SU-DHL-6 (cell line): Measurements from ENCODE around the gene RENBP.

Experiments
- H2AFZ ChIP-seq: fragments of 200-600 bp; sonication (generic); 2 replicates; pipeline ENCODE4 v1.6.1; 2014; ENCODE audit warnings: low read depth, mild to moderate bottlenecking, moderate library complexity, mixed read lengths, antibody characterized with exemption, low read length; ENCODE audit not compliant: severe bottlenecking
- H3F3A ChIP-seq: fragments of 200-600 bp; shearing (Covaris generic); 2 replicates; pipeline ENCODE4 v1.6.0; 2016; ENCODE audit warnings: antibody characterized with exemption, mild to moderate bottlenecking; ENCODE audit not compliant: insufficient read depth
- H3K27ac ChIP-seq: fragments of 200-600 bp; sonication (generic); 2 replicates; pipeline ENCODE4 v1.5.1; 2016; ENCODE audit warnings: low read depth, mild to moderate bottlenecking, low read length, moderate library complexity, mixed read lengths
- H3K27me3 ChIP-seq: fragments of 200-600 bp; sonication (generic), shearing (Covaris generic); 2 replicates; pipeline ENCODE4 v1.6.0; 2014; ENCODE audit warnings: mild to moderate bottlenecking, low read length
- H3K36me3 ChIP-seq: fragments of 200-600 bp; sonication (generic); 2 replicates; pipeline ENCODE4 v1.6.1; 2014; ENCODE audit warnings: mild to moderate bottlenecking, low read length, mixed read lengths
- H3K4me2 ChIP-seq: fragments of 300-600, 200-600 bp; shearing (Covaris generic), sonication (generic); 2 replicates; pipeline ENCODE4 v1.6.0; 2014; ENCODE audit warnings: low read length, low read depth, mild to moderate bottlenecking; ENCODE audit not compliant: poor library complexity, severe bottlenecking
- H3K4me3 ChIP-seq: fragments of 200-600 bp; sonication (generic); 2 replicates; pipeline ENCODE4 v1.5.1; 2014; ENCODE audit warnings: antibody characterized with exemption, low read length, mild to moderate bottlenecking, mixed read lengths; ENCODE audit not compliant: insufficient read depth, poor library complexity, severe bottlenecking
- H3K79me2 ChIP-seq: fragments of 200-600 bp; sonication (generic); 2 replicates; pipeline ENCODE4 v1.6.1; 2014; ENCODE audit warnings: mild to moderate bottlenecking, low read length, moderate library complexity; ENCODE audit not compliant: insufficient read depth
- H3K9ac ChIP-seq: fragments of 200-600 bp; sonication (generic); 2 replicates; pipeline ENCODE4 v1.7.0; 2014; ENCODE audit warnings: mild to moderate bottlenecking, low read length
- H3K9me2 ChIP-seq: fragments of 200-600 bp; sonication (generic); replicated peaks from 2 replicates; pipeline ENCODE4 v1.6.1; 2014; ENCODE audit warnings: low read length; ENCODE audit not compliant: insufficient read depth
- H3K9me3 ChIP-seq: fragments of 200-600 bp; sonication (generic); 2 replicates; pipeline ENCODE4 v1.6.1; 2014; ENCODE audit warnings: low read length, mixed read lengths; ENCODE audit not compliant: insufficient read depth
- H4K20me1 ChIP-seq: fragments of 200-600 bp; sonication (generic); 2 replicates; pipeline ENCODE4 v1.6.1; 2014; ENCODE audit warnings: low read depth, mild to moderate bottlenecking, antibody characterized with exemption, low read length, moderate library complexity, mixed read lengths
- CTCF ChIP-seq: fragments of 200-600 bp; sonication (generic); IDR thresholded peaks from one replicate; pipeline ENCODE4 v1.5.1; 2017; ENCODE audit warnings: antibody characterized with exemption, mild to moderate bottlenecking, low read length, moderate library complexity; ENCODE audit not compliant: insufficient read depth, poor library complexity, severe bottlenecking
- EZH2phosphoT487 ChIP-seq: fragments of 200-600 bp; sonication (generic), shearing (Covaris generic); conservative IDR thresholded peaks from 2 replicates; pipeline ENCODE4 v1.6.1; 2018; ENCODE audit warnings: mild to moderate bottlenecking, antibody characterized with exemption, low read length, moderate library complexity, mixed read lengths

The RENBP gene

GRCh38 chrX:153959649-153960048, 15.2 kb upstream of the RENBP start:
- Histone ChIP-seq H3K9ac (no peak overlapping the region), H3F3A (no peaks in the 10 kb centered on the region), H4K20me1 (peaks cover 3% of the 10 kb centered on the region; the same call in 1 of the 2 replicates), H3K27me3 (no peaks in the 10 kb centered on the region), H3K9me2 (no peaks in the 10 kb centered on the region), H3K79me2 (peaks cover 32% of the 10 kb centered on the region), H3K36me3 (no peaks in the 10 kb centered on the region), H2AFZ (no peak overlapping the region), H3K27ac (no peak overlapping the region), H3K4me2 (no peak overlapping the region), H3K9me3 (no peaks in the 10 kb centered on the region), H3K4me3 (no peak overlapping the region)
- TF ChIP-seq CTCF (no peak), EZH2phosphoT487 (no peak)

- no peaks in the 10 kb centered on the region for H3K36me3 ChIP-seq
- TF ChIP-seq EZH2phosphoT487 = no peak
- no peak for TF ChIP-seq CTCF
- H3K79me2 ChIP-seq = peaks cover 22% of the 10 kb centered on the region
Measured at GRCh38 chrX:153958605-153959004, 14.2 kb upstream of the RENBP start.

GRCh38 chrX:153957224-153957623, 12.8 kb upstream of the RENBP start:
- Histone ChIP-seq H3K9me3 (no peaks in the 10 kb centered on the region), H4K20me1 (no peaks in the 10 kb centered on the region), H3K4me3 (no peak overlapping the region), H2AFZ (no peak overlapping the region), H3K4me2 (no peak overlapping the region), H3K9me2 (no peaks in the 10 kb centered on the region), H3K9ac (no peak overlapping the region), H3K27ac (no peak overlapping the region), H3K36me3 (peaks cover 6% of the 10 kb centered on the region; the same call in 1 of the 2 replicates), H3F3A (no peaks in the 10 kb centered on the region), H3K27me3 (no peaks in the 10 kb centered on the region), H3K79me2 (0 out of 2 replicates have a peak, but pooled peaks cover 8% of the 10 kb centered on the region)
- no peak for TF ChIP-seq CTCF
- no peak for TF ChIP-seq EZH2phosphoT487

More at GRCh38 chrX:153958605-153959004, 14.2 kb upstream of the RENBP start:
- H3K27ac ChIP-seq = no peak overlapping the region
- no peaks in the 10 kb centered on the region for H3F3A ChIP-seq
- no peaks in the 10 kb centered on the region for H3K27me3 ChIP-seq
- H3K4me2 ChIP-seq = no peak overlapping the region
- H3K9me3 ChIP-seq = no peaks in the 10 kb centered on the region
- no peaks in the 10 kb centered on the region for H3K9me2 ChIP-seq
- no peak overlapping the region for H3K9ac ChIP-seq
- H4K20me1 ChIP-seq = no peaks in the 10 kb centered on the region; the same call in 1 of the 2 replicates
- no peak overlapping the region for H2AFZ ChIP-seq
- no peak overlapping the region for H3K4me3 ChIP-seq
